22Rv1 (cell line): ENCODE data around the gene CENPL.

Experiments
- CTCF ChIP-seq: fragments of 450-650 bp; IDR thresholded peaks from 2 replicates; pipeline ENCODE4 v1.5.1; 2017; ENCODE audit warnings: mild to moderate bottlenecking
- ZFX ChIP-seq: fragments of 450-650 bp; IDR thresholded peaks from 2 replicates; pipeline ENCODE4 v1.6.1; 2017; ENCODE audit warnings: antibody characterized with exemption, borderline replicate concordance

DNA sequence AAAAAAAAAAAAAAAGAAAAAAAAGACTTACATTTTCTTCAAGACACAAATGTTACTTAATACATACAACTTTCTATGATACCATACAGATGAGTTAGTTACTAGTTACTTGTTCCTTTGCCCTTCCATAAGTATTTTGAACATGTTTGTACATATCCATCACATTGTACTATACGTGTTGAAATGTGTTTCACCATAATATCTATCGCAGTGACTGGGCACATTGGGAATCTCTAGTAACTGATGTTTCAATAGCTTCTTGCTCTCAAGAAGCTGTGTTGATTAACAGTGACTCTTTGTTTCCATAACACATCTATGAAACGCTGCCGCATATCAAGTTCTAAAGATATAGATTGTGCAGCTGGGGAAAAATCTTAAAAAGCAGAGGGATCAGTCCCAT is 67.0 kb downstream of the CENPL start:
- TF ChIP-seq CTCF (no peak), ZFX (no peak)
